Measurements from ENCODE around the gene TLL2. TPM values are rescaled to one million over a fixed set of nuclear protein-coding genes. Genes with fewer than 3 reads are reported as not detected.

The TLL2 gene
- total RNA-seq, 1 experiment from 2014 or later: 0.44 TPM

- in situ Hi-C loops (cut with HindIII; ENCODE audit: low sequenced_read_pairs): no loop called here
Measured at GRCh38 chr10:96440361-96441292, 73.1 kb downstream of the TLL2 start.

GRCh38 chr10:96439725-96440124, 74.0 kb downstream of the TLL2 start:
- in situ Hi-C loops (cut with HindIII; ENCODE audit: low sequenced_read_pairs): no loop called here
- DNase-seq (ENCODE audit: low spot score): no peak

More at GRCh38 chr10:96440361-96441292, 73.1 kb downstream of the TLL2 start:
- DNase-seq (ENCODE audit: low spot score): no peak

GRCh38 chr10:96436035-96436434, 77.7 kb downstream of the TLL2 start:
- in situ Hi-C loops (cut with HindIII; ENCODE audit: low sequenced_read_pairs): no loop called here

GRCh38 chr10:96431211-96431970, 82.3 kb downstream of the TLL2 start:
- DNase-seq (ENCODE audit: low spot score): no peak
- in situ Hi-C loops (cut with HindIII; ENCODE audit: low sequenced_read_pairs): no loop called here

More at GRCh38 chr10:96436035-96436434, 77.7 kb downstream of the TLL2 start:
- no peak for DNase-seq (ENCODE audit: low spot score)

- in situ Hi-C loops (cut with HindIII; ENCODE audit: low sequenced_read_pairs): no loop called here
- DNase-seq (ENCODE audit: low spot score): no peak
Measured at GRCh38 chr10:96427291-96427690, 86.4 kb downstream of the TLL2 start.

GRCh38 chr10:96422525-96422924, 91.2 kb downstream of the TLL2 start:
- in situ Hi-C loops (cut with HindIII; ENCODE audit: low sequenced_read_pairs): no loop called here

GRCh38 chr10:96421995-96422394, 91.7 kb downstream of the TLL2 start:
- peak; percentile 47 for DNase-seq (ENCODE audit: low spot score)
- in situ Hi-C loops (cut with HindIII; ENCODE audit: low sequenced_read_pairs): no loop called here

More at GRCh38 chr10:96422525-96422924, 91.2 kb downstream of the TLL2 start:
- DNase-seq (ENCODE audit: low spot score): no peak

GRCh38 chr10:96420228-96421009, 93.3 kb downstream of the TLL2 start:
- no peak for DNase-seq (ENCODE audit: low spot score)
- in situ Hi-C loops (cut with HindIII; ENCODE audit: low sequenced_read_pairs): no loop called here

- no peak for DNase-seq (ENCODE audit: low spot score)
- in situ Hi-C loops (cut with HindIII; ENCODE audit: low sequenced_read_pairs): no loop called here
Measured at GRCh38 chr10:96419351-96419750, 94.4 kb downstream of the TLL2 start.

GRCh38 chr10:96418582-96418981, 95.1 kb downstream of the TLL2 start:
- in situ Hi-C loops (cut with HindIII; ENCODE audit: low sequenced_read_pairs): no loop called here
- DNase-seq (ENCODE audit: low spot score): no peak

- in situ Hi-C loops (cut with HindIII; ENCODE audit: low sequenced_read_pairs): no loop called here
- DNase-seq (ENCODE audit: low spot score): no peak
Measured at GRCh38 chr10:96417441-96417840, 96.3 kb downstream of the TLL2 start.

- DNase-seq (ENCODE audit: low spot score): no peak
- in situ Hi-C loops (cut with HindIII; ENCODE audit: low sequenced_read_pairs): no loop called here
Measured at GRCh38 chr10:96416643-96417042, 97.1 kb downstream of the TLL2 start.

GRCh38 chr10:96415891-96416554, 97.7 kb downstream of the TLL2 start:
- in situ Hi-C loops (cut with HindIII; ENCODE audit: low sequenced_read_pairs): no loop called here

GRCh38 chr10:96415150-96415890, 98.4 kb downstream of the TLL2 start:
- in situ Hi-C loops (cut with HindIII; ENCODE audit: low sequenced_read_pairs): no loop called here
- DNase-seq (ENCODE audit: low spot score): no peak

More at GRCh38 chr10:96415891-96416554, 97.7 kb downstream of the TLL2 start:
- DNase-seq (ENCODE audit: low spot score): no peak

GRCh38 chr10:96414303-96414702, 99.4 kb downstream of the TLL2 start:
- DNase-seq (ENCODE audit: low spot score): no peak
- in situ Hi-C loops (cut with HindIII; ENCODE audit: low sequenced_read_pairs): no loop called here

GRCh38 chr10:96413151-96413787, 100.5 kb downstream of the TLL2 start:
- DNase-seq (ENCODE audit: low spot score): peak; percentile 87
- in situ Hi-C loops (cut with HindIII; ENCODE audit: low sequenced_read_pairs): no loop called here

GRCh38 chr10:96411716-96412320, 101.9 kb downstream of the TLL2 start:
- in situ Hi-C loops (cut with HindIII; ENCODE audit: low sequenced_read_pairs): no loop called here
- DNase-seq (ENCODE audit: low spot score): no peak

Data from G401 (cell line).